NB4 (cell line): Measurements from ENCODE around the gene MAP3K8.

ENCODE experiments used
- CTCF ChIP-seq: IDR thresholded peaks from one replicate; pipeline ENCODE4 v1.5.1; 2012; ENCODE audit warnings: low read depth, low read length
- POLR2A ChIP-seq: IDR thresholded peaks from 2 replicates; pipeline ENCODE4 v1.6.1; 2011; ENCODE audit warnings: mild to moderate bottlenecking; ENCODE audit not compliant: insufficient read length; ENCODE audit errors: extremely low read depth
- TF ChIP-seq, protein P1 (sequence below): IDR thresholded peaks from 2 replicates; pipeline ENCODE4 v1.6.1; 2011; ENCODE audit warnings: low read depth, low read length

DNA sequence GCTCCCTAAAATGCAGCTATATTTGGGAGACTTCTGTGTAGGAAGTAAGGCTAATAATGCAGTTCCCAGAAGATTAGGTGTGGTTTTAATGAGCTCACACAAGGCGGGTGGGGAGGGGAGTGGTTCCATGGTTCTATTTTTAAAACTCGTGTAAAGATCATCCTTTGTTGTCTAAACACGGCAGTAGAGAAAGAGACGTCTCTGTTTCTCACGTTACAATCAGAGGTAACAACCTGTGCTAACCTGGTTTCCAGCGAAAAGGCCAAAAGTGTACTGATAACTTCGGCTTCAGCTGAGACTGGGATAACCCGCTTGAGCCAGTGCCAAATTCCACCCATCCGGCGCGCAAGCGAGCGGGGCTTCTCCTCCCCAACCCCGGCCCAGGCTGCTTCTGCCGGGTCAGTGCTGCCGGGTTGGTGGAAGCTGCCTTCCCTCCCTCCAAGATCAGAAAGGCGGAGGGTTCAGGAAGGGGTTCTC, 2.5 kb upstream of the MAP3K8 start:
- TF ChIP-seq CTCF, result no peak
- no peak for TF ChIP-seq POLR2A
- TF ChIP-seq, protein P1, sequence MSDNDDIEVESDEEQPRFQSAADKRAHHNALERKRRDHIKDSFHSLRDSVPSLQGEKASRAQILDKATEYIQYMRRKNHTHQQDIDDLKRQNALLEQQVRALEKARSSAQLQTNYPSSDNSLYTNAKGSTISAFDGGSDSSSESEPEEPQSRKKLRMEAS, result no peak
